Measurements from ENCODE around the gene SIRPB2. TPM values are rescaled to one million over a fixed set of nuclear protein-coding genes. Genes with fewer than 3 reads are reported as not detected.

The SIRPB2 gene
- total and polyA plus RNA-seq, 8 donors = 0.09 to 3.4 (median 0.57) TPM

- no peak for FAIRE-seq
- WGBS, 2 donors = 63 to 64% methylated on average over 9 of the region's 9 CpGs
- Histone ChIP-seq H3K4me1 (peaks cover 18 to 29% (median 22%) of the 10 kb centered on the region in 3 donors), H3K9me3 (no peaks in the 10 kb centered on the region), H3K36me3 (no peaks in the 10 kb centered on the region), H3K27ac (no peak overlapping the region), H3K27me3 (no peaks in the 10 kb centered on the region), H3K4me3 (no peak overlapping the region)
- no peak for DNase-seq
- TF ChIP-seq CTCF (IDR thresholded peaks at IDR 0.05) = no peak
- intact Hi-C loops (cut with DNase I) = no loop called here
- ATAC-seq = no peak
These were observed 18.5 kb downstream of the SIRPB2 start for GRCh38 chr20:1472556-1473245.

DNA sequence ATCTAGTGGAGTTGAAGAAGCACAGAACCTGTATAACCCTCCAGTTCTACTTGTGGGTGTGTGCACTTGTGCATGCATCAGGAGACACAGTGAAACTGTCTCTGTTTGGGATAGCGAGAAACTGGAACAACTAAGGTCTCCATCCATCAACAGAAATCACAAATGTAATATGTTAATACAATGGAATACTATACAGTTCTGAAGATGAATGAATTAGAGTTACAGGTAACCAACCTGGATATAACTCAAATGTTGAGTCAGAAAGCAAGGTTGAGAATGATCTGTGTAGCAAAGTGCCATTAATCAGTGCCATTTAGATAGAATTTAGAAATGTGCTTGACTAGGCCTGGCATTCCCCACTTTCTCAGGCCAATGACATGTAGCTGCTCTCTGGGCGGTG lies 20.0 kb downstream of the SIRPB2 start:
- WGBS, 2 donors = 91 to 95% methylated on average over 2 of the region's 2 CpGs
- no peak for TF ChIP-seq CTCF (IDR thresholded peaks at IDR 0.05)
- H3K27me3 ChIP-seq = no peaks in the 10 kb centered on the region
- no peak overlapping the region for H3K27ac ChIP-seq
- no peak for DNase-seq
- no peaks in the 10 kb centered on the region for H3K9me3 ChIP-seq
- H3K4me3 ChIP-seq = no peak overlapping the region
- H3K4me1 ChIP-seq = peaks cover 26 to 35% (median 29%) of the 10 kb centered on the region in 3 donors
- no peak for ATAC-seq
- FAIRE-seq = no peak
- no peaks in the 10 kb centered on the region for H3K36me3 ChIP-seq
- intact Hi-C loops (cut with DNase I) = no loop called here

DNA sequence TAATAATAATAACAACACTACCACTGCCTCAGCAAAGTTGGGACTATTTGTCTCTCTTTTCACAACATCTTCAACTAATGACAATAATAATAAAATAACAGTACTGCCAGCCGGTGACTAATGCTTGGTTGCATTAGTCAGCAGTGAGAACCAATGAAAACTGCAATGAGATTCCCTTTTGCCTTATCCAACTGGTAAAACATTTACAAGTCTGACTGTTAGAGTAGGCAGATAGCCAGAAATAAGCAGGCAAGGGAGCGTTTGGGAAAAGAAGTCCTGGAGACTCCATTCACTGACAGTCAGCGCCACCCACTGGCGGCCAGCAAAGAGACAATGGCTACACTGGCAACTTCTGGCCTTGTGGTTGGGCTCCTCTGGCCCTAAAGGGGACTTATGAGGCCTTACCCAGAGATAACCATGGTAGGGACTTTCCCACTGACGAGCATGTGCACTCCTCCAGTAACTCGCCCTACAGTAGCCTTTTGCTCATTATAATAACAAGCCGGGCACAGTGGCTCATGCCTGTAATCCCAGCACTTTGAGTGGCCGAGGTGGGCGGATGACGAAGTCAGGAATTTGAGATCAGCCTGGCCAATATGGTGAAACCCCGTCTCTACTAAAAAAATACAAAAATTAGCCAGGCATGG lies 21.2 kb downstream of the SIRPB2 start:
- 23% methylated on average over 11 of the region's 11 CpGs for WGBS, 2 donors
- no peaks in the 10 kb centered on the region for H3K9me3 ChIP-seq
- peak; percentile 97 for FAIRE-seq
- H3K27me3 ChIP-seq = no peaks in the 10 kb centered on the region
- peak; percentile 61 to 76 (median 74) for ATAC-seq
- TF ChIP-seq CTCF (IDR thresholded peaks at IDR 0.05) = peak; percentile 57 to 71 (median 67)
- peak; percentile 90 to 95 (median 93) for DNase-seq
- peaks cover 30 to 43% (median 38%) of the 10 kb centered on the region in 3 donors for H3K4me1 ChIP-seq
- H3K4me3 ChIP-seq = no peak overlapping the region
- intact Hi-C loops (cut with DNase I) = no loop called here
- H3K27ac ChIP-seq = peak overlapping the region; percentile 19 to 79 (median 48)
- H3K36me3 ChIP-seq = no peaks in the 10 kb centered on the region

DNA sequence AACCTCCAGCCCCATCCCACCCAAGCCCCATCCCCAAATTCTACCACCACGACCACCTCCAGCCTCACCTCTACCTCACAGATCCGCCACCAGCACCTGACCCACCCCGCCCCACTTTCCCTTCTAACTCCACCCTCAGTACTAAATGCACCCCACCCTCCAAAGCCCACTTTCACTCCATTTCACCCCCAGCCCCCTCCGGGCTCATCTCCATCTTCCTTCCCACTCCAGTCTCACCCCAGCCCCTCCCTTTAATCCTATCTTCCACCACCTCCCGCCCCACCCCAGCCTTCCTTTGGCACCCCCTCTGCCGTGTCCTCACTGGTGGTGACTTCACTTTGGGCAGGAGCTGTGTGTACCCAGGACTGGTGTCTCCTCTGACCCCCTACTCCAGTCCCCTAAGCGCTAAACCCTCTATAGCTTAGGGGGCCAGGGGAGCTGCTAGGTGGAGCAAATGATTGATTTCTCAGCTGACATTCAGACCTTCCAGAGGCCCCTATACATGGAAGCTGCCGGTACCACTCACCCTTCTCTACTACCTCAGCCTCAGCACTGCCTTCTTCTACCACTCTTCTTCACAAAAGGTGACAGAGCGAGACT lies 21.8 kb downstream of the SIRPB2 start:
- TF ChIP-seq CTCF (IDR thresholded peaks at IDR 0.05) = no peak
- Histone ChIP-seq H3K27ac (peak overlapping the region in 3 of 4 donors; percentile 25 to 79 (median 72)), H3K27me3 (no peaks in the 10 kb centered on the region), H3K9me3 (no peaks in the 10 kb centered on the region), H3K4me1 (peaks cover 32 to 49% (median 39%) of the 10 kb centered on the region in 3 donors), H3K36me3 (no peaks in the 10 kb centered on the region), H3K4me3 (no peak overlapping the region)
- FAIRE-seq = no peak
- 58 to 59% methylated on average over 9 of the region's 9 CpGs for WGBS, 2 donors
- intact Hi-C loops (cut with DNase I) = no loop called here
- ATAC-seq = no peak
- peak in 4 of 6 donors; percentile 16 to 35 (median 32) for DNase-seq

Data from pancreas (tissue), 10 donors.